Activated CD4-positive, alpha-beta T cell treated with anti-CD3 and anti-CD28 coated beads for 4 hours (primary cell): ENCODE measurements around the gene GPATCH1.
A peak's percentile ranks its signal among the peaks of the same experiment; 100 is the strongest.
"Not testable (repeated sequence)": the region's sequence is repeated elsewhere in the genome, so short reads cannot be mapped to it uniquely, and the experiment has no call there.

Experiments
- DNase-seq, 2 donors: peaks; one replicate each; pipeline ENCODE4 v3.0.0-alpha.2; 2020

Gene GPATCH1

DNA sequence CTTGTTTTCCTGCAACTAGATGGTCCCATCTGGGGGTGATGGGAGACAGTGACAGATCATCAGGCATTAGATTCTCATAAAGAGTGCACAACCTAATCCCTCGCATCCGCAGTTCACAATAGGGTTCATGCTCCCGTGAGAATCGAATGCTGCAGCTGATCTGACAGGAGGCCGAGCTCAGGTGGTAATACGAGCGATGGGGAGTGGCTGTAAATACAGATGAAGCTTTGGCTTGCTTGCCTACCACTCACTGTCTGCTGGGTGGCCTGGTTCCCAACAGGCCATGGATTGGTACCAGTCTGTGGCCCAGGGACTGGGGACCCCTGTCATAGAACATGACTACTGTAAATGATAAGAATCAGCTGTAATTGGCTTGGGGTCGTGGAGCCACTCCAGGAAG, 78.9 kb downstream of the GPATCH1 start:
- no peak for DNase-seq

DNA sequence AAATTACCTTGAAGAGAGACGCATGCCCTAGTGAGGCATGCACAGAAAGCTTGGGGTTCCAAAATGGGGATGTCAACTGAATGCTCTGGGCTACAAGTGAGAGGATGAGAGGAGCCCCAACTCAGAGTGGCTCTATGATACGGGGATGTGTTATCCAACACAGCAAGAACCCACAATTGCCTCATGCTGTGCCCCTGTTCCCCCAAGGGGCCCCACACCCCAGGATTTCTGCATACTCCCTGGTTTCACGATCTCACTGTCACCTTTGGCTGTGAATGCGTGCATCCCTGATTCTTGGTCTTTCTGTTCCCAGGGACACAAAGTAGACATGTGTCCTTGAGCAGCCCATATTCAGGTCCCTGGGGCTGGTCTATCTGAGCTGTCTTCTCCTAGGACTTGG, 80.2 kb downstream of the GPATCH1 start:
- no peak for DNase-seq

DNA sequence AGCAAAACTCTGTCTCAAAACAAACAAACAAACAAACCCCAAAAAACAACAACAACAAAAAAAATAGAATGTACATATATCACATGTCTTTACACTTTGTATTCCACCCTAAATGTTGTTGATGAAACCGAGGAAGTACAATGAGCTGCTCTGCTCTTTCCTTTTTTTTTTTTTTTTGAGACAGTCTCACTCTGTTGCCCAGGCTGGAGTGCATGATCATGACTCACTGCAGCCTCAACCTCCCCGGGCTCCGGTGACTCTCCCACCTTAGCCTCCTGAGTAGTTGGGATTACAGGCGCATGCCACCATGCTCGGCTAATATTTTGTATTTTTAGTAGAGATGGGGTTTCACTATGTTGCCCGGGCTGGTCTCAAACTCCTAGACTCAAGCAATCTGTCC, 82.5 kb downstream of the GPATCH1 start:
- DNase-seq: no peak

GRCh38 chr19:33166037-33166436, 85.1 kb downstream of the GPATCH1 start:
- DNase-seq: not testable (repeated sequence)

DNA sequence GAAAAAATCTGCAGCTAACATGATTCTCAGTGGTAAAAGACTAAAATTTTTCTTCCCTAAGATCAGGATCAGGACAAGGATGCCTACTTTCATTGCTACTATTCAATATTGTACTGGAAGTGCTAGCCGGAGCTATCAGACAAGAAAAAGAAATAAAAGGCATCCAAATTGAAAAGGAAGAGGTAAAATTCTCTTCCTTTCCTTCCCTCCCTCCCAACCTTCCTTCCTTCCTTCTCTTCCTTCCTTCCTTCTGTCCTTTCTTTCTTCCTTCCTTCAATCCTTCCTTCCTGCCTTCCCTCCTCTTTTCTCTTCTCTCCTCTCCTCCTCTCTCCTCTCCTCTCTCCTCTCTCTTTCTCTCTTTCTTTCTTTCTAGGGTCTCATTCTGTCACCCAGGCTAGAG, 86.5 kb downstream of the GPATCH1 start:
- DNase-seq: no peak

DNA sequence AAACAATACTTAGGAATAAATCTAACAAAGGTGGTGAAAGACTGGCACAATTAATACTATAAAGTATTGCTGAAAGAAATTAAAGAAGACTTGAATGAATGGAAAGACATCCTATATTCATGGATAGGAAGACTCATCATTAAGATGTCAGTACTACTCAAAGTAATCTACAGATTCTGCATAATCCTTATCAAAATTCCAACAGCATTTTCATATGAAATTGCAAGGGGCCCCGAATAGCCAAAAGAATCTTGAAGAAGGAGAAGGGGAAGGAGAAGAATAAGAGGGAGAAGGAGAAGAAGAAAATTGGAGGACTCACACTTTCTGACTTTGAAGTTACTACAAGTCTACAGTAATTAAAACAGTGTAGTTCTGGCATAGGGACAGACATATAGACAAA, 87.5 kb downstream of the GPATCH1 start:
- DNase-seq: no peak

GRCh38 chr19:33171222-33171795, 90.3 kb downstream of the GPATCH1 start:
- DNase-seq: no peak

DNA sequence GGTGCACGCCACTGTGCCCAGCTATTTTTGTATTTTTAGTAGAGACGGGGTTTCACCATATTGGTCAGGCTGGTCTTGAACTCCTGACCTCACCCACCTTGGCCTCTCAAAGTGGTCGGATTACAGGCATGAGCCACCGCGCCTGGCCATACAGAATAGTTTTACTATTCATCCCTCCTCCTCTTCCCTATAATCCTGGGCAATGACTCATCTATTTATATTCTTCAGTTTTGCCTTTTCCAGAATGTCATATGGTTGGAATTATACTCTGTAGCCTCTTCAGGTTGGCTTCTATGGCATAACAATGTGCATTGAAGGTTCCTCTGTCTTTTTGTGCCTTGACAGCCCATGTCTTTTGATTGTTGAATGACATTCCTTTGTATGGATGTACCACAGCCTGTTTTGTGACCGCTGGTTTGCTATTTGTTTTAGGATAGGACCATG, 91.0 kb downstream of the GPATCH1 start:
- DNase-seq: no peak

DNA sequence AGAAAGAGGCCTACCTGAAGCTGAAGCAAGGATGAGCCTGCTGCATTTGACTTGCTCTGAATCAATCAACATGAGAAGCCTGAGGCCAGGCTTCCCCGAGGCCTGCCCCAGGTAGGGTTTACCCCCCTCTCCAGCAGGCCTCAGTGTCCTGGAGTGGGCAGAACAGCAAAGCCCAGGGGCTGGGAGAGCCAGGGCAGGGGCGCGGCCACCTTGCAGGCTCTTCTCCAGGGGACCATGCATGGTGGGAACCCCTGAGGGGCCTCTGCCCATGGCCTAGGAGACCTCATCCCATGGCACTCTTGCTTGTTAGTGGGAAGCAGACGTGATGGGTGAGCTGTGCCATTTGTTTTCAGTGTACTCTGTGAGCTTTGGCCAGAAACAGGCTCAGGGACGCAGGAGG, 93.2 kb downstream of the GPATCH1 start:
- DNase-seq: no peak

DNA sequence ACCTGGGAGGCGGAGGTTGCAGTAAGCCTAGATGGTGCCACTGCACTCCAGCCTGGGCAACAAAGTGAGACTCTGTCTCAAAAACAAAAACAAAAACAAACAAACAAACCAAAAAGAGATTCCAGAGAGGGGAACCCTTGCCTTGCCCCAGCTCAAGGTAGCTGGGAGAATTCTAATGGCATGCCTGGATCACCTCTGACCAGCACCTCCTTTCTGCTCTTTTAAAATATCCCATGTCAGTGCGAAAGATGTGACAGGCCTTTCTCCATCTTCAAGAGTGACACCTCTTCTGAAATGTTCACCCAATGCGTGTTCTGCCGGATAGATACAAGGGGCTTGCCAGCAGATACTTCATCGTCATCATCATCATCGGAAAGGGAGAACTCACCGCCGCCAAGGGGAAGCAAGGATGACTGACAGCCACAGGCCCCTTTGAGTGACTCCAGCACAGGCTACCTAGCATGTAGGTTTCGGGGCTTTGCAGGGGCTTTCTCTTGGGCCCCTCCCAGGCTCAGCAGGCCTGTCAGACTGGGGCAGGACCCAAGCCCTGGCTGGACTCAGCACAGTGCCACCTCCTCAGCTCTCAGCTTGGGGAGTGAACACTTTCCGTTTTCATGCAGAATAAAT, 94.3 kb downstream of the GPATCH1 start:
- DNase-seq: no peak

- DNase-seq: peak in 1 of 2 donors; percentile 14
Measured at GRCh38 chr19:33175886-33176669, 95.1 kb downstream of the GPATCH1 start.

- peak; percentile 95 to 96 for DNase-seq
Measured at GRCh38 chr19:33176670-33177416, 95.9 kb downstream of the GPATCH1 start.

DNA sequence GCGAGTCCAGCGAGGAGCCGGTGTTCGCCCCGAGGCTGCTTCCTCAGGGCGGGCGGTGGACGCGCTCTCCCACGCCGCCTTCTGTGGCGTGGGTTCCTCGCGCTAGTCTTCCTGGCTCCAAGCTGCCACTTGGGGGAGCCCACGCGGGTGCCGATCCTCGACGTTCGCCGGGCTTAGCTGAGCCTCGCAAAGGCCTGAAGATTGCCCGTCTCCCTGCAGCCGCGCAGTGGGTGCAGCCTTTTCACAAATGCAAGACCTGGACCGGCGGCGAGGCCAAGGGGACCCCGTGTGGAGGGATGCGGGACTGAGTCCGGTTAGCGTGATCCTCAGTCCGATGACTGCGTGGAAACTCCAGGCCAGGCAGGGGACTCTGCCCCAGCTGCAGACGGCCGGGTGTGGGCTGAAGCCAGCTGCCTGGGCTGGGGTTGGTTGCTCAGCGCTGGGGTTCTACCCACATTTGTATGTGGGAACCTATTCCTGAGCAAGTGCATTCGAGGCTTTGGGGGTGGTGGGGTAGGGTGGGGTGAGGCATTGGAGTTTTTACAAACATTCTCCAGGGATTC, 96.5 kb downstream of the GPATCH1 start:
- DNase-seq: no peak
